ENCODE results near the gene IP6K3.

IP6K3 gene

GRCh38 chr6:33756211-33756954 is 9.7 kb upstream of the IP6K3 start:
- Mint-ChIP-seq H3K27ac (no peak overlapping the region), H3K4me1 (no peaks in the 10 kb centered on the region), H3K36me3 (no peaks in the 10 kb centered on the region), H3K4me3 (no peak overlapping the region), H3K9me3 (no peaks in the 10 kb centered on the region), H3K27me3 (no peaks in the 10 kb centered on the region)

GRCh38 chr6:33755070-33755869 is 8.6 kb upstream of the IP6K3 start:
- Mint-ChIP-seq H3K4me3 (no peak overlapping the region), H3K9me3 (no peaks in the 10 kb centered on the region), H3K27me3 (no peaks in the 10 kb centered on the region), H3K36me3 (no peaks in the 10 kb centered on the region), H3K4me1 (no peaks in the 10 kb centered on the region), H3K27ac (no peak overlapping the region)

GRCh38 chr6:33754222-33754621 is 7.5 kb upstream of the IP6K3 start:
- Mint-ChIP-seq H3K36me3 (no peaks in the 10 kb centered on the region), H3K27ac (no peak overlapping the region), H3K27me3 (no peaks in the 10 kb centered on the region), H3K4me3 (no peak overlapping the region), H3K4me1 (no peaks in the 10 kb centered on the region), H3K9me3 (no peaks in the 10 kb centered on the region)

- H3K9me3 Mint-ChIP-seq = no peaks in the 10 kb centered on the region
- H3K27ac Mint-ChIP-seq = no peak overlapping the region
- H3K36me3 Mint-ChIP-seq = no peaks in the 10 kb centered on the region
- no peak overlapping the region for H3K4me3 Mint-ChIP-seq
- no peaks in the 10 kb centered on the region for H3K4me1 Mint-ChIP-seq
- no peaks in the 10 kb centered on the region for H3K27me3 Mint-ChIP-seq
These were observed 5.9 kb upstream of the IP6K3 start for GRCh38 chr6:33752646-33753015.

- no peaks in the 10 kb centered on the region for H3K27me3 Mint-ChIP-seq
- H3K4me3 Mint-ChIP-seq = no peak overlapping the region
- H3K27ac Mint-ChIP-seq = no peak overlapping the region
- no peaks in the 10 kb centered on the region for H3K9me3 Mint-ChIP-seq
- H3K4me1 Mint-ChIP-seq = no peaks in the 10 kb centered on the region
- no peaks in the 10 kb centered on the region for H3K36me3 Mint-ChIP-seq
These were observed 5.3 kb upstream of the IP6K3 start for GRCh38 chr6:33751771-33752645.

- no peaks in the 10 kb centered on the region for H3K9me3 Mint-ChIP-seq
- no peak overlapping the region for H3K27ac Mint-ChIP-seq
- no peaks in the 10 kb centered on the region for H3K36me3 Mint-ChIP-seq
- no peak overlapping the region for H3K4me3 Mint-ChIP-seq
- no peaks in the 10 kb centered on the region for H3K4me1 Mint-ChIP-seq
- no peaks in the 10 kb centered on the region for H3K27me3 Mint-ChIP-seq
These were observed 3.7 kb upstream of the IP6K3 start for GRCh38 chr6:33750244-33750991.

GRCh38 chr6:33749401-33749800 is 2.7 kb upstream of the IP6K3 start:
- no peaks in the 10 kb centered on the region for H3K36me3 Mint-ChIP-seq
- H3K9me3 Mint-ChIP-seq = no peaks in the 10 kb centered on the region
- H3K4me1 Mint-ChIP-seq = peaks cover under 1% of the 10 kb centered on the region
- H3K27me3 Mint-ChIP-seq = no peaks in the 10 kb centered on the region
- no peak overlapping the region for H3K4me3 Mint-ChIP-seq
- H3K27ac Mint-ChIP-seq = no peak overlapping the region

GRCh38 chr6:33748841-33749240 is 2.1 kb upstream of the IP6K3 start:
- Mint-ChIP-seq H3K27me3 (no peaks in the 10 kb centered on the region), H3K4me3 (no peak overlapping the region), H3K4me1 (peaks cover 4% of the 10 kb centered on the region), H3K36me3 (no peaks in the 10 kb centered on the region), H3K9me3 (no peaks in the 10 kb centered on the region), H3K27ac (no peak overlapping the region)

- no peak overlapping the region for H3K27ac Mint-ChIP-seq
- no peaks in the 10 kb centered on the region for H3K36me3 Mint-ChIP-seq
- peaks cover 4% of the 10 kb centered on the region for H3K4me1 Mint-ChIP-seq
- no peaks in the 10 kb centered on the region for H3K27me3 Mint-ChIP-seq
- H3K9me3 Mint-ChIP-seq = no peaks in the 10 kb centered on the region
- no peak overlapping the region for H3K4me3 Mint-ChIP-seq
These were observed 1.1 kb upstream of the IP6K3 start for GRCh38 chr6:33747823-33748222.

- Mint-ChIP-seq H3K9me3 (no peaks in the 10 kb centered on the region), H3K27ac (no peak overlapping the region), H3K27me3 (no peaks in the 10 kb centered on the region), H3K4me3 (no peak overlapping the region), H3K36me3 (no peaks in the 10 kb centered on the region), H3K4me1 (peaks cover 4% of the 10 kb centered on the region)
These were observed 587 bp downstream of the IP6K3 start for GRCh38 chr6:33746036-33746600.

GRCh38 chr6:33745548-33745947 is 1.2 kb downstream of the IP6K3 start:
- Mint-ChIP-seq H3K4me1 (peaks cover 4% of the 10 kb centered on the region), H3K27ac (no peak overlapping the region), H3K9me3 (no peaks in the 10 kb centered on the region), H3K4me3 (no peak overlapping the region), H3K27me3 (no peaks in the 10 kb centered on the region), H3K36me3 (no peaks in the 10 kb centered on the region)

- Mint-ChIP-seq H3K4me3 (no peak overlapping the region), H3K9me3 (no peaks in the 10 kb centered on the region), H3K36me3 (no peaks in the 10 kb centered on the region), H3K27me3 (no peaks in the 10 kb centered on the region), H3K4me1 (peaks cover 4% of the 10 kb centered on the region), H3K27ac (no peak overlapping the region)
These were observed 1.7 kb downstream of the IP6K3 start for GRCh38 chr6:33744895-33745546.

GRCh38 chr6:33744001-33744848 is 2.5 kb downstream of the IP6K3 start:
- Mint-ChIP-seq H3K4me1 (peaks cover 4% of the 10 kb centered on the region), H3K27me3 (no peaks in the 10 kb centered on the region), H3K9me3 (no peaks in the 10 kb centered on the region), H3K36me3 (no peaks in the 10 kb centered on the region), H3K4me3 (no peak overlapping the region), H3K27ac (no peak overlapping the region)

- Mint-ChIP-seq H3K36me3 (no peaks in the 10 kb centered on the region), H3K9me3 (no peaks in the 10 kb centered on the region), H3K27me3 (no peaks in the 10 kb centered on the region), H3K27ac (no peak overlapping the region), H3K4me3 (no peak overlapping the region), H3K4me1 (peaks cover 4% of the 10 kb centered on the region)
These were observed 3.9 kb downstream of the IP6K3 start for GRCh38 chr6:33742837-33743236.

Measured in activated naive CD4-positive, alpha-beta T cell treated with anti-CD3 and anti-CD28 coated beads, Interleukin-2, amount 50 U/mL, for 24 hours (primary cell).